ENCODE results near the gene GRPEL2.

The GRPEL2 gene

GRCh38 chr5:149399775-149400174 is 54.5 kb downstream of the GRPEL2 start:
- no peak overlapping the region for H3K4me2 ChIP-seq
- H3K36me3 ChIP-seq: no peaks in the 10 kb centered on the region
- H3K4me1 ChIP-seq: peaks cover 8 to 29% (median 20%) of the 10 kb centered on the region in 10 experiments; a peak in 18 of 20 replicates
- H3K9me3 ChIP-seq (replicated peaks in 1 of 11): no peaks in the 10 kb centered on the region
- H3K27me3 ChIP-seq: no peaks in the 10 kb centered on the region
- no peak overlapping the region for H3K4me3 ChIP-seq
- no peak overlapping the region for H3K27ac ChIP-seq
- no peaks in the 10 kb centered on the region for H4K20me1 ChIP-seq
- no peak for TF ChIP-seq Cebpa-rat (IDR thresholded peaks at IDR 0.05)
- H3K9ac ChIP-seq: no peak overlapping the region

DNA sequence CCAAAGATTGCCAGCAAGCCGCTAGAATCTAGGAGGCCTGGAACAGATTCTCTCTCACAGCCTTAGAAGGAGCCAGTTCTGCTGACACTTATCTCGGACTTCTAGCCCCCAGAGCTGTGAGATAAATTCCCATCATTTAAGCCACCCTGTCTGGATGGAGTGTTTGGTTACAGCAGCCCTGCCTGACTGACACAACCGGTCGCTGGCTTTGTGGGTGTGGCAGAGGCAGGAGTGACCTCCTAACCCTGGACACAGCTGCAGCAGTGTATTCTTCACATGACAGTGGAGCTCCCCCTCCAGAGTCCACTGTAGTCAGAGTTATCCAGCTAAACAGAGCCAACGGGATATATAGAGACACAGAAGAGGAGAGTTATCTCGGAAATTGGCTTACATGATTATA is 55.0 kb downstream of the GRPEL2 start:
- Histone ChIP-seq H4K20me1 (no peaks in the 10 kb centered on the region), H3K4me2 (peak overlapping the region in 8 of 11 experiments; percentile 16 to 72 (median 60); a peak in 15 of 22 replicates), H3K27me3 (no peaks in the 10 kb centered on the region), H3K4me1 (peaks cover 8 to 35% (median 25%) of the 10 kb centered on the region in 10 experiments; a peak in 18 of 20 replicates), H3K4me3 (no peak overlapping the region), H3K9me3 (replicated peaks in 1 of 11) (no peaks in the 10 kb centered on the region), H3K9ac (no peak overlapping the region), H3K27ac (0 out of 22 replicates have a peak overlapping the region, but pooled peaks of 1 of the 11 experiments have one; percentile 7), H3K36me3 (no peaks in the 10 kb centered on the region)
- TF ChIP-seq Cebpa-rat (IDR thresholded peaks at IDR 0.05): no peak

- Histone ChIP-seq H3K4me1 (peaks cover 8 to 37% (median 29%) of the 10 kb centered on the region in 10 experiments; a peak in 18 of 20 replicates), H3K4me2 (peak overlapping the region in 10 of 11 experiments; percentile 15 to 72 (median 47); a peak in 17 of 22 replicates), H3K9ac (no peak overlapping the region), H3K27ac (peak overlapping the region in 1 of 11 experiments; percentile 25; a peak in 1 of 22 replicates), H3K9me3 (replicated peaks in 1 of 11) (no peaks in the 10 kb centered on the region), H3K27me3 (no peaks in the 10 kb centered on the region), H3K4me3 (no peak overlapping the region), H3K36me3 (no peaks in the 10 kb centered on the region), H4K20me1 (no peaks in the 10 kb centered on the region)
- no peak for TF ChIP-seq Cebpa-rat (IDR thresholded peaks at IDR 0.05)
These were observed 55.8 kb downstream of the GRPEL2 start for GRCh38 chr5:149401051-149401450.

GRCh38 chr5:149402291-149402690 is 57.0 kb downstream of the GRPEL2 start:
- H3K36me3 ChIP-seq: no peaks in the 10 kb centered on the region
- H4K20me1 ChIP-seq: no peaks in the 10 kb centered on the region
- H3K4me1 ChIP-seq: peaks cover 12 to 45% (median 29%) of the 10 kb centered on the region in 10 experiments; a peak in 18 of 20 replicates
- no peak overlapping the region for H3K9ac ChIP-seq
- no peaks in the 10 kb centered on the region for H3K9me3 ChIP-seq (replicated peaks in 1 of 11)
- H3K27me3 ChIP-seq: no peaks in the 10 kb centered on the region
- H3K4me2 ChIP-seq: no peak overlapping the region
- TF ChIP-seq Cebpa-rat (IDR thresholded peaks at IDR 0.05): no peak
- H3K27ac ChIP-seq: no peak overlapping the region
- H3K4me3 ChIP-seq: no peak overlapping the region
